H7 (cell line): ENCODE measurements around the gene KRT78. TPM values are rescaled to one million over a fixed set of nuclear protein-coding genes. Genes with fewer than 3 reads are reported as not detected.

Experiments used
- DNase-seq: peaks from one replicate; pipeline ENCODE4 v3.0.0; 2012
- H3K27me3 ChIP-seq: 2 replicates; pipeline ENCODE4 v1.6.0; 2011; ENCODE audit warnings: mild to moderate bottlenecking, low read length; ENCODE audit not compliant: control insufficient read depth, insufficient read depth
- H3K36me3 ChIP-seq: replicated peaks from 2 replicates; pipeline ENCODE4 v1.5.1; 2011; ENCODE audit warnings: low read length; ENCODE audit not compliant: control insufficient read depth, insufficient read depth
- H3K4me3 ChIP-seq: 2 replicates; pipeline ENCODE4 v1.5.1; 2011; ENCODE audit warnings: low read depth, mild to moderate bottlenecking, control low read depth, low read length, moderate library complexity; ENCODE audit not compliant: insufficient read depth
- total RNA-seq: library from RNA; depleted of rRNA; stranded (reverse); fragments of >200 nt; shearing (Covaris generic); gene quantifications from 2 replicates; pipeline ENCODE4 v1.2.3, GENCODE V29; 2014

KRT78 gene
- total RNA-seq, 1 experiment from 2014 or later, result not detected

GRCh38 chr12:52818388-52818787, 30.4 kb downstream of the KRT78 start:
- DNase-seq, result no peak
- no peak overlapping the region for H3K4me3 ChIP-seq

GRCh38 chr12:52817699-52818238, 31.0 kb downstream of the KRT78 start:
- Histone ChIP-seq H3K36me3 (no peaks in the 10 kb centered on the region), H3K4me3 (no peak overlapping the region), H3K27me3 (no peaks in the 10 kb centered on the region)
- no peak for DNase-seq

More at GRCh38 chr12:52818388-52818787, 30.4 kb downstream of the KRT78 start:
- Histone ChIP-seq H3K36me3 (no peaks in the 10 kb centered on the region), H3K27me3 (no peaks in the 10 kb centered on the region)

GRCh38 chr12:52817003-52817698, 31.6 kb downstream of the KRT78 start:
- Histone ChIP-seq H3K4me3 (no peak overlapping the region), H3K27me3 (no peaks in the 10 kb centered on the region), H3K36me3 (no peaks in the 10 kb centered on the region)
- DNase-seq, result no peak

GRCh38 chr12:52815676-52816588, 32.9 kb downstream of the KRT78 start:
- no peaks in the 10 kb centered on the region for H3K36me3 ChIP-seq
- no peaks in the 10 kb centered on the region for H3K27me3 ChIP-seq
- no peak for DNase-seq
- H3K4me3 ChIP-seq, result no peak overlapping the region

- Histone ChIP-seq H3K36me3 (no peaks in the 10 kb centered on the region), H3K4me3 (no peak overlapping the region), H3K27me3 (no peaks in the 10 kb centered on the region)
- DNase-seq, result no peak
Measured at GRCh38 chr12:52815161-52815560, 33.6 kb downstream of the KRT78 start.

- no peak overlapping the region for H3K4me3 ChIP-seq
- H3K27me3 ChIP-seq, result no peaks in the 10 kb centered on the region
- H3K36me3 ChIP-seq, result no peaks in the 10 kb centered on the region
- DNase-seq, result no peak
Measured at GRCh38 chr12:52814710-52815155, 34.1 kb downstream of the KRT78 start.

- H3K27me3 ChIP-seq, result no peaks in the 10 kb centered on the region
Measured at GRCh38 chr12:52813885-52814709, 34.7 kb downstream of the KRT78 start, which contains the start of gene KRT4. Gene KRT4 (minus strand): TSS chr12:52814116. CDS start chr12:52814058, 58 bp downstream.

GRCh38 chr12:52813203-52813819, 35.5 kb downstream of the KRT78 start:
- Histone ChIP-seq H3K4me3 (no peak overlapping the region), H3K36me3 (no peaks in the 10 kb centered on the region), H3K27me3 (no peaks in the 10 kb centered on the region)
- no peak for DNase-seq

More at GRCh38 chr12:52813885-52814709, 34.7 kb downstream of the KRT78 start, which contains the start of gene KRT4:
- H3K36me3 ChIP-seq, result no peaks in the 10 kb centered on the region
- DNase-seq, result no peak
- H3K4me3 ChIP-seq, result no peak within 1 kb of the TSS

GRCh38 chr12:52812749-52813148, 36.0 kb downstream of the KRT78 start:
- H3K4me3 ChIP-seq, result no peak overlapping the region
- no peaks in the 10 kb centered on the region for H3K27me3 ChIP-seq
- H3K36me3 ChIP-seq, result no peaks in the 10 kb centered on the region
- DNase-seq, result no peak

- Histone ChIP-seq H3K27me3 (no peaks in the 10 kb centered on the region), H3K36me3 (no peaks in the 10 kb centered on the region), H3K4me3 (no peak overlapping the region)
- DNase-seq, result no peak
Measured at GRCh38 chr12:52812073-52812400, 36.8 kb downstream of the KRT78 start.

GRCh38 chr12:52811191-52812072, 37.4 kb downstream of the KRT78 start:
- DNase-seq, result no peak
- no peak overlapping the region for H3K4me3 ChIP-seq

GRCh38 chr12:52810554-52810953, 38.2 kb downstream of the KRT78 start:
- no peak for DNase-seq
- H3K4me3 ChIP-seq, result no peak overlapping the region
- H3K27me3 ChIP-seq, result 0 out of 2 replicates have a peak, but pooled peaks cover 1% of the 10 kb centered on the region
- no peaks in the 10 kb centered on the region for H3K36me3 ChIP-seq

More at GRCh38 chr12:52811191-52812072, 37.4 kb downstream of the KRT78 start:
- Histone ChIP-seq H3K27me3 (0 out of 2 replicates have a peak, but pooled peaks cover 1% of the 10 kb centered on the region), H3K36me3 (no peaks in the 10 kb centered on the region)

GRCh38 chr12:52809166-52809565, 39.6 kb downstream of the KRT78 start:
- no peak overlapping the region for H3K4me3 ChIP-seq
- DNase-seq, result no peak
- H3K27me3 ChIP-seq, result 0 out of 2 replicates have a peak, but pooled peaks cover 1% of the 10 kb centered on the region
- H3K36me3 ChIP-seq, result no peaks in the 10 kb centered on the region
